PC-3 (cell line): Measurements from ENCODE around the gene TCP11. TPM values are rescaled to one million over a fixed set of nuclear protein-coding genes. Genes with fewer than 3 reads are reported as not detected.

ENCODE experiments used
- ATAC-seq: fragments of 200-7000 bp; cut with Tn5 transposase; 2 replicates; pipeline ENCODE4 v1.9.1; 2020; ENCODE audit warnings: mild to moderate bottlenecking, moderate library complexity
- BruUV-seq: library from RNA; stranded (reverse); fragments of 400-500 nt; replicated peaks from 2 replicates; lab custom pipeline; 2021; lab: Mats Ljungman, UMichigan
- CTCF ChIA-PET: fragments of 300-600 bp; sonication (Branson Sonifier 250); formaldehyde crosslinking; loops from one replicate; lab custom pipeline; 2022; ENCODE audit warnings: antibody characterized with exemption; lab: Charles Lee
- POLR2A ChIA-PET: fragments of 300-600 bp; sonication (Branson Sonifier 250); formaldehyde crosslinking; loops from one replicate; lab custom pipeline; 2022; ENCODE audit warnings: antibody characterized with exemption; ENCODE audit not compliant: unreplicated experiment; lab: Charles Lee
- DNase-seq: peaks from one replicate; pipeline ENCODE4 v3.0.0-alpha.2; 2015
- H2AFZ ChIP-seq: fragments of 300-600 bp; sonication (generic); 2 replicates; pipeline ENCODE4 v1.6.0; 2016; ENCODE audit warnings: antibody characterized with exemption, low read length
- H3F3A ChIP-seq: fragments of 300-600 bp; sonication (generic); one replicate; pipeline ENCODE4 v1.6.0; 2017; ENCODE audit warnings: antibody characterized with exemption, low read length, control low read depth, mild to moderate bottlenecking; ENCODE audit not compliant: unreplicated experiment
- H3K27ac ChIP-seq: fragments of 300-600 bp; sonication (generic); 2 replicates; pipeline ENCODE4 v1.5.1; 2016; ENCODE audit warnings: mild to moderate bottlenecking, low read length
- H3K27me3 ChIP-seq: fragments of 300-600 bp; sonication (generic); 2 replicates; pipeline ENCODE4 v1.6.1; 2016; ENCODE audit warnings: low read length, mixed read lengths
- H3K36me3 ChIP-seq: fragments of 300-600 bp; sonication (generic); 2 replicates; pipeline ENCODE4 v1.6.1; 2016; ENCODE audit warnings: low read depth, mixed run types, low read length, mixed read lengths
- H3K4me1 ChIP-seq: fragments of 300-600 bp; sonication (generic); 2 replicates; pipeline ENCODE4 v1.5.1; 2016; ENCODE audit warnings: low read length; ENCODE audit not compliant: insufficient read depth
- H3K4me2 ChIP-seq: fragments of 300-600 bp; sonication (generic); 2 replicates; pipeline ENCODE4 v1.6.0; 2016; ENCODE audit warnings: low read length
- H3K4me3 ChIP-seq: fragments of 300-600 bp; sonication (generic); 2 replicates; pipeline ENCODE4 v1.5.1; 2016; ENCODE audit warnings: mild to moderate bottlenecking, low read length, mixed read lengths
- H3K79me2 ChIP-seq: fragments of 300-600 bp; sonication (generic); 2 replicates; pipeline ENCODE4 v1.6.1; 2017; ENCODE audit warnings: low read length, mixed read lengths
- H3K9ac ChIP-seq: fragments of 300-600 bp; sonication (generic); 2 replicates; pipeline ENCODE4 v1.6.0; 2016; ENCODE audit warnings: mild to moderate bottlenecking, low read length
- H3K9me2 ChIP-seq: fragments of 300-600 bp; sonication (generic); replicated peaks from 2 replicates; pipeline ENCODE4 v1.6.1; 2016; ENCODE audit warnings: mixed run types, low read length, mixed read lengths
- H3K9me3 ChIP-seq: fragments of 300-600 bp; sonication (generic); 2 replicates; pipeline ENCODE4 v1.6.1; 2016; ENCODE audit warnings: low read length, mixed read lengths
- H4K20me1 ChIP-seq: fragments of 300-600 bp; sonication (generic); 2 replicates; pipeline ENCODE4 v1.6.1; 2016; ENCODE audit warnings: low read length, mixed read lengths
- CTCF ChIP-seq: fragments of 300-600 bp; sonication (generic); conservative IDR thresholded peaks from 2 replicates; pipeline ENCODE4 v1.5.1; 2017; ENCODE audit warnings: antibody characterized with exemption, low read depth, mild to moderate bottlenecking, low read length
- EZH2 ChIP-seq: fragments of 300-600 bp; sonication (generic); IDR thresholded peaks from one replicate; pipeline ENCODE4 v1.6.1; 2017; ENCODE audit warnings: antibody characterized with exemption, mild to moderate bottlenecking, low read length; ENCODE audit not compliant: unreplicated experiment
- EZH2phosphoT487 ChIP-seq: fragments of 300-600 bp; sonication (generic); IDR thresholded peaks from 2 replicates; pipeline ENCODE4 v1.6.1; 2018; ENCODE audit warnings: mild to moderate bottlenecking, antibody characterized with exemption, low read length, borderline replicate concordance
- intact Hi-C: fragments of 100-400 bp; cut with micrococcal nuclease; formaldehyde crosslinking; loops from 2 replicates; pipeline ENCODE4 v1.9.0; 2023
- total RNA-seq: library from RNA; depleted of rRNA; stranded (reverse); fragments of >200 nt; gene quantifications from 2 replicates; pipeline ENCODE4 v1.2.3, GENCODE V29; 2014

Gene TCP11
- total RNA-seq, 1 experiment from 2014 or later: 1.3 TPM

DNA sequence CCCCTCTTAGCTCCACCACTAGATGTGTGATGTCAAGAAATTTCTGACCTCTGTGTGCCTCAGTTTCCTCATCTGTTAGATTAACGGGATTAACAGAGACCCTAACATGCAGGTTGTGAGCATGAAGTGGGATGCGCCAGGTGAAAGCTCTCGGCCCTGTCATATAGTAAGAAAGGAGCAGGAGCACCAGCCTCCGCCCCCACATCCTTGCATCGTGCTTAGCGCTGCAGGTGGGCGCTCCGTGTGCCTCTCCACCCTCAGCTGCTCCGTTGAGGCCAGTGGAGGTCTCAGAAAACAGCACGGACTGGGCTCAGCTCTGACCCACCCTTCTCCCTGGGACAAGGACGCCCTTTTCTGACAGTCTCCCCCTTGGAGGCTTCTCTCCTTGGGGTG is 63.4 kb downstream of the TCP11 start:
- Histone ChIP-seq H3K4me2 (no peak overlapping the region), H3K79me2 (no peaks in the 10 kb centered on the region), H3K9ac (no peak overlapping the region), H3K4me1 (no peaks in the 10 kb centered on the region), H3K4me3 (no peak overlapping the region), H3K9me2 (no peaks in the 10 kb centered on the region), H3K27me3 (no peaks in the 10 kb centered on the region), H3K9me3 (no peaks in the 10 kb centered on the region), H4K20me1 (no peaks in the 10 kb centered on the region), H3F3A (no peaks in the 10 kb centered on the region), H2AFZ (no peak overlapping the region), H3K36me3 (no peaks in the 10 kb centered on the region), H3K27ac (no peak overlapping the region)
- BruUV-seq: no TSS peak
- ATAC-seq: no peak
- TF ChIP-seq EZH2: no peak
- no peak for TF ChIP-seq CTCF
- no peak for TF ChIP-seq EZH2phosphoT487
- POLR2A ChIA-PET: no interaction called here
- intact Hi-C loops: no loop called here
- CTCF ChIA-PET: no interaction called here
- DNase-seq: no peak

DNA sequence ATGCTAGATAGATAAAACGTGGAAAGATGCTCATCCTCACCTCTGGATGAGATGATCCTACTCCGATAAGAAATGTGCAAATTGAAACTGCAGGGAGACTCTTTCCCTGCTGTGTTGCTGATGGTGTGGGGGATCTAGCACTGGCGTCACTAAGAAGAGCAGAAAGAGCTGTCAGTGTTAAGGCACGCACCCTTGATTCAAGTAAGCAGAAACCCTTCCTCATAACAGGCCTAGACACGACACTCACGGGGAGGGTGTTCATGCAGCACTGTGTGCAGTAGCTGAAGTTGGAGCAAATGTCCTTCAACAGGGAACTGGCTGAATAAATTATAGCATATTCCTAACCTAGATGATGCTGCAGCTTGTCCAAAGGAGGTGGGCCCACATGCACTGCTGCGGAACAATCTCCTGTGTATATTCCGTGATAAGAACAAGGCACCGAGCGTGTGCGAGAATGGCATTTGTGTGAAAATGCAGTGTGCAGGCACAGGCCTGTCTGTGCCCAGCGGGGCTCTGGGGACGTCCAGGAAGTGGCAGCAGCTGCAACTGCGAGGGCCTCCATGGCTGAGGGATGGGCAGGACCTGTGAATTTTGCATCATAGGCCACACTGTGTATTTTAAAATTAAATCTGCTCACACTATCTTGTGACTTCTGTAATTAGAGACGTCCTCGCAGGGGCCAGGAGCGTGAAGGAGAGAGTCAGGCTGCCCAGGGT is 64.0 kb downstream of the TCP11 start:
- Histone ChIP-seq H3K4me1 (no peaks in the 10 kb centered on the region), H3K4me3 (no peak overlapping the region), H3K27me3 (no peaks in the 10 kb centered on the region), H3K27ac (no peak overlapping the region), H3F3A (no peaks in the 10 kb centered on the region), H3K79me2 (no peaks in the 10 kb centered on the region), H3K36me3 (no peaks in the 10 kb centered on the region), H2AFZ (no peak overlapping the region), H3K9ac (no peak overlapping the region), H3K9me3 (no peaks in the 10 kb centered on the region), H3K4me2 (no peak overlapping the region), H3K9me2 (no peaks in the 10 kb centered on the region), H4K20me1 (no peaks in the 10 kb centered on the region)
- ChIA-PET POLR2A (no interaction called here), CTCF (no interaction called here)
- ATAC-seq (no peak), DNase-seq (no peak)
- TF ChIP-seq EZH2: no peak
- no peak for TF ChIP-seq EZH2phosphoT487
- no peak for TF ChIP-seq CTCF
- intact Hi-C loops: no loop called here
- no TSS peak for BruUV-seq

GRCh38 chr6:35073766-35074471 is 67.2 kb downstream of the TCP11 start:
- ATAC-seq (no peak), DNase-seq (no peak)
- H3K27ac ChIP-seq: no peak overlapping the region
- H3K79me2 ChIP-seq: no peaks in the 10 kb centered on the region
- H3F3A ChIP-seq: no peaks in the 10 kb centered on the region
- no peak overlapping the region for H2AFZ ChIP-seq
- H4K20me1 ChIP-seq: no peaks in the 10 kb centered on the region
- POLR2A ChIA-PET: no interaction called here
- no peak overlapping the region for H3K4me3 ChIP-seq
- no peaks in the 10 kb centered on the region for H3K9me2 ChIP-seq
- H3K27me3 ChIP-seq: no peaks in the 10 kb centered on the region
- TF ChIP-seq EZH2 (no peak), CTCF (no peak), EZH2phosphoT487 (no peak)
- H3K4me2 ChIP-seq: no peak overlapping the region
- CTCF ChIA-PET: no interaction called here
- intact Hi-C loops: no loop called here
- no peaks in the 10 kb centered on the region for H3K9me3 ChIP-seq
- BruUV-seq: no TSS peak
- no peaks in the 10 kb centered on the region for H3K4me1 ChIP-seq
- H3K9ac ChIP-seq: no peak overlapping the region
- no peaks in the 10 kb centered on the region for H3K36me3 ChIP-seq
